Measurements from ENCODE around the gene B4GALT3. TPM values are rescaled to one million over a fixed set of nuclear protein-coding genes. Genes with fewer than 3 reads are reported as not detected.

B4GALT3 gene
- polyA plus RNA-seq, 3 donors: 16.8 to 50.3 (median 21.0) TPM

GRCh38 chr1:161153682-161154337 lies 23.5 kb downstream of the B4GALT3 start, which contains the start of gene UFC1:
Gene UFC1, plus strand, starts transcription at chr1:161153978. Its CDS starts 20 bp downstream, at chr1:161153998.
- peak within 1 kb of the TSS; percentile 96 to 98 for H3K27ac ChIP-seq (ENCODE audit: low read depth in 1 of 2, low read length in 2 of 2)
- peak within 1 kb of the TSS; percentile 88 for H3K9ac ChIP-seq (ENCODE audit: insufficient read depth, low read length, poor library complexity, severe bottlenecking)
- peaks cover 23% of the 10 kb centered on the region for H3K4me1 Mint-ChIP-seq
- H3K36me3 ChIP-seq (replicated peaks in 1 of 2; ENCODE audit: control insufficient read depth in 1 of 2, insufficient read depth in 2 of 2, low read length in 2 of 2): peaks cover 17 to 20% of the 10 kb centered on the region in 2 donors
- H3K4me3 Mint-ChIP-seq: peak within 1 kb of the TSS; percentile 94 to 98
- H3K9me3 Mint-ChIP-seq: no peaks in the 10 kb centered on the region
- DNase-seq: peak; percentile 87 to 92 (median 91)
- H3K27ac Mint-ChIP-seq: peak within 1 kb of the TSS; percentile 98 to 100 (median 100)
- H3K27me3 Mint-ChIP-seq (ENCODE audit: low read depth in 3 of 3): no peaks in the 10 kb centered on the region
- H3K4me1 ChIP-seq (ENCODE audit: control insufficient read depth in 1 of 2, insufficient read depth in 2 of 2, low read length in 2 of 2): peaks cover 16 to 22% of the 10 kb centered on the region in 2 donors
- peak within 1 kb of the TSS; percentile 80 to 98 (median 95) for H3K4me3 ChIP-seq (replicated peaks in 1 of 3; ENCODE audit: low read depth in 2 of 3, low read length in 3 of 3)
- peaks cover 20% of the 10 kb centered on the region for H3K79me2 ChIP-seq (ENCODE audit: insufficient read depth, low read length)
- peak within 1 kb of the TSS; percentile 87 for H2AFZ ChIP-seq (ENCODE audit: insufficient read depth, low read depth, low read length, poor library complexity, severe bottlenecking)
- TF ChIP-seq CTCF (IDR thresholded peaks at IDR 0.05): no peak
- H3K36me3 Mint-ChIP-seq: peaks cover 10 to 24% of the 10 kb centered on the region in 2 donors
- H3K9me3 ChIP-seq (replicated peaks in 1 of 2; ENCODE audit: control insufficient read depth in 1 of 2, insufficient read depth in 1 of 2, low read length in 2 of 2): no peaks in the 10 kb centered on the region
- peak within 1 kb of the TSS; percentile 81 for H3K4me2 ChIP-seq (replicated peaks; ENCODE audit: extremely low read depth, low read length, poor library complexity, severe bottlenecking)
- WGBS (ENCODE audit: insufficient coverage): under 1% methylated on average over 27 of the region's 33 CpGs
- intact Hi-C loops (cut with micrococcal nuclease): loop anchor here in 1 of 2 donors (5.0 kb wide), 1 partner anchor 37 kb away; the partner anchor contains the start of genes NIT1 and PFDN2
- H4K20me1 ChIP-seq (ENCODE audit: insufficient read depth, low read length): no peaks in the 10 kb centered on the region
- no peaks in the 10 kb centered on the region for H3K27me3 ChIP-seq (ENCODE audit: control insufficient read depth in 2 of 2, insufficient read depth in 2 of 2, low read length in 2 of 2)

- peak overlapping the region; percentile 81 for H3K4me2 ChIP-seq (replicated peaks; ENCODE audit: extremely low read depth, low read length, poor library complexity, severe bottlenecking)
- WGBS (ENCODE audit: insufficient coverage): no CpG with 5 or more reads among the region's 9 CpGs
- intact Hi-C loops (cut with micrococcal nuclease): loop anchor here in 1 of 2 donors (5.0 kb wide), 1 partner anchor 36 kb away; the partner anchor contains the start of genes NIT1 and PFDN2
- H3K36me3 ChIP-seq (replicated peaks in 1 of 2; ENCODE audit: control insufficient read depth in 1 of 2, insufficient read depth in 2 of 2, low read length in 2 of 2): peaks cover 13 to 15% of the 10 kb centered on the region in 2 donors
- Mint-ChIP-seq H3K9me3 (no peaks in the 10 kb centered on the region), H3K36me3 (peaks cover 10 to 21% of the 10 kb centered on the region in 2 donors), H3K27ac (peak overlapping the region; percentile 48 to 100 (median 99)), H3K4me1 (peaks cover 19% of the 10 kb centered on the region), H3K27me3 (ENCODE audit: low read depth in 3 of 3) (no peaks in the 10 kb centered on the region), H3K4me3 (peak overlapping the region; percentile 94 to 98)
- TF ChIP-seq CTCF (IDR thresholded peaks at IDR 0.05): no peak
- no peak for DNase-seq
- no peaks in the 10 kb centered on the region for H4K20me1 ChIP-seq (ENCODE audit: insufficient read depth, low read length)
- H3K4me1 ChIP-seq (ENCODE audit: control insufficient read depth in 1 of 2, insufficient read depth in 2 of 2, low read length in 2 of 2): peaks cover 14 to 16% of the 10 kb centered on the region in 2 donors
- peak overlapping the region in 1 of 2 donors; percentile 96 for H3K27ac ChIP-seq (ENCODE audit: low read depth in 1 of 2, low read length in 2 of 2)
- peak overlapping the region; percentile 87 for H2AFZ ChIP-seq (ENCODE audit: insufficient read depth, low read depth, low read length, poor library complexity, severe bottlenecking)
- H3K27me3 ChIP-seq (ENCODE audit: control insufficient read depth in 2 of 2, insufficient read depth in 2 of 2, low read length in 2 of 2): no peaks in the 10 kb centered on the region
- peaks cover 20% of the 10 kb centered on the region for H3K79me2 ChIP-seq (ENCODE audit: insufficient read depth, low read length)
- peak overlapping the region; percentile 88 for H3K9ac ChIP-seq (ENCODE audit: insufficient read depth, low read length, poor library complexity, severe bottlenecking)
- H3K9me3 ChIP-seq (replicated peaks in 1 of 2; ENCODE audit: control insufficient read depth in 1 of 2, insufficient read depth in 1 of 2, low read length in 2 of 2): no peaks in the 10 kb centered on the region
- H3K4me3 ChIP-seq (replicated peaks in 1 of 3; ENCODE audit: low read depth in 2 of 3, low read length in 3 of 3): peak overlapping the region; percentile 80 to 98 (median 95)
Observed at GRCh38 chr1:161153176-161153575, 24.1 kb downstream of the B4GALT3 start.
